Brain microvascular endothelial cell (primary cell): ENCODE data around the gene PAPOLB.

Source experiments
- DNase-seq: peaks from one replicate; pipeline ENCODE4 v3.0.0-alpha.2; 2020
- H3K27ac ChIP-seq: fragments of 250-450 bp; sonication (Bioruptor Pico); 2 replicates; pipeline ENCODE4 v1.5.1; 2020; ENCODE audit warnings: mild to moderate bottlenecking, moderate library complexity
- H3K27me3 ChIP-seq: fragments of 250-450 bp; sonication (Bioruptor Pico); replicated peaks from 2 replicates; pipeline ENCODE4 v1.5.1; 2020; ENCODE audit warnings: mild to moderate bottlenecking
- H3K36me3 ChIP-seq: fragments of 250-450 bp; sonication (Bioruptor Pico); replicated peaks from 2 replicates; pipeline ENCODE4 v1.5.1; 2020; ENCODE audit warnings: mild to moderate bottlenecking
- H3K4me3 ChIP-seq: 2 replicates; pipeline ENCODE4 v1.5.1; 2011; ENCODE audit warnings: low read depth, mild to moderate bottlenecking, control low read depth, low read length, moderate library complexity
- CTCF ChIP-seq: IDR thresholded peaks from 2 replicates; pipeline ENCODE4 v1.5.1; 2011; ENCODE audit warnings: low read depth, mild to moderate bottlenecking, moderate library complexity, low read length, control low read depth, inconsistent platforms; ENCODE audit errors: missing control alignments
- in situ Hi-C: cut with HindIII; loops from 2 replicates; pipeline ENCODE4 v1.10.0; 2017; ENCODE audit warnings: low sequenced_read_pairs, low pct_ligation_motif_present

Gene PAPOLB

GRCh38 chr7:4862156-4862555, 326 bp upstream of the PAPOLB start:
- DNase-seq = no peak
- no peak overlapping the region for H3K27ac ChIP-seq
- in situ Hi-C loops = no loop called here
- H3K36me3 ChIP-seq = no peaks in the 10 kb centered on the region
- no peaks in the 10 kb centered on the region for H3K27me3 ChIP-seq
- TF ChIP-seq CTCF = no peak
- peak overlapping the region; percentile 49 for H3K4me3 ChIP-seq

GRCh38 chr7:4861227-4861626, 603 bp downstream of the PAPOLB start:
- H3K27me3 ChIP-seq = no peaks in the 10 kb centered on the region
- in situ Hi-C loops = no loop called here
- peak overlapping the region; percentile 49 for H3K4me3 ChIP-seq
- DNase-seq = no peak
- no peak for TF ChIP-seq CTCF
- no peak overlapping the region for H3K27ac ChIP-seq
- H3K36me3 ChIP-seq = no peaks in the 10 kb centered on the region

- H3K36me3 ChIP-seq = no peaks in the 10 kb centered on the region
- no peak overlapping the region for H3K4me3 ChIP-seq
- H3K27ac ChIP-seq = no peak overlapping the region
- in situ Hi-C loops = no loop called here
- H3K27me3 ChIP-seq = no peaks in the 10 kb centered on the region
- TF ChIP-seq CTCF = no peak
- no peak for DNase-seq
Measured at GRCh38 chr7:4857189-4857588, 4.6 kb downstream of the PAPOLB start.

- no peaks in the 10 kb centered on the region for H3K27me3 ChIP-seq
- in situ Hi-C loops = no loop called here
- no peak for TF ChIP-seq CTCF
Measured at GRCh38 chr7:4856336-4857057, 5.3 kb downstream of the PAPOLB start.

GRCh38 chr7:4854916-4855315, 6.9 kb downstream of the PAPOLB start:
- H3K27me3 ChIP-seq = no peaks in the 10 kb centered on the region
- no peak overlapping the region for H3K4me3 ChIP-seq
- no peak for DNase-seq
- no peak overlapping the region for H3K27ac ChIP-seq
- no peaks in the 10 kb centered on the region for H3K36me3 ChIP-seq
- in situ Hi-C loops = no loop called here
- no peak for TF ChIP-seq CTCF

More at GRCh38 chr7:4856336-4857057, 5.3 kb downstream of the PAPOLB start:
- Histone ChIP-seq H3K36me3 (no peaks in the 10 kb centered on the region), H3K4me3 (no peak overlapping the region), H3K27ac (no peak overlapping the region)
- DNase-seq = no peak
